Measurements from ENCODE around the gene GPR179.

Gene GPR179

GRCh38 chr17:38342886-38343607, 709 bp downstream of the GPR179 start:
- DNase-seq (ENCODE audit: low read depth in 2 of 2) = no peak

- no peak for DNase-seq (ENCODE audit: low read depth in 2 of 2)
Observed at GRCh38 chr17:38341035-38341721, 2.6 kb downstream of the GPR179 start.

GRCh38 chr17:38339891-38340290, 3.9 kb downstream of the GPR179 start:
- no peak for DNase-seq (ENCODE audit: low read depth in 2 of 2)

- DNase-seq (ENCODE audit: low read depth in 2 of 2) = no peak
Observed at GRCh38 chr17:38338535-38338934, 5.2 kb downstream of the GPR179 start.

- DNase-seq (ENCODE audit: low read depth in 2 of 2) = no peak
Observed at GRCh38 chr17:38338053-38338452, 5.7 kb downstream of the GPR179 start.

- DNase-seq (ENCODE audit: low read depth in 2 of 2) = no peak
Observed at GRCh38 chr17:38336838-38337237, 6.9 kb downstream of the GPR179 start.

GRCh38 chr17:38334480-38335364, 9.0 kb downstream of the GPR179 start:
- no peak for DNase-seq (ENCODE audit: low read depth in 2 of 2)

GRCh38 chr17:38333635-38334295, 10.0 kb downstream of the GPR179 start:
- peak in 1 of 2 donors; percentile 6 for DNase-seq (ENCODE audit: low read depth in 2 of 2)

GRCh38 chr17:38332735-38333134, 11.0 kb downstream of the GPR179 start:
- DNase-seq (ENCODE audit: low read depth in 2 of 2) = no peak

GRCh38 chr17:38330941-38331411, 12.8 kb downstream of the GPR179 start:
- DNase-seq (ENCODE audit: low read depth in 2 of 2) = no peak

- DNase-seq (ENCODE audit: low read depth in 2 of 2) = no peak
Observed at GRCh38 chr17:38329808-38330730, 13.7 kb downstream of the GPR179 start.

GRCh38 chr17:38329284-38329683, 14.5 kb downstream of the GPR179 start:
- DNase-seq (ENCODE audit: low read depth in 2 of 2) = no peak

GRCh38 chr17:38328620-38329019, 15.1 kb downstream of the GPR179 start:
- no peak for DNase-seq (ENCODE audit: low read depth in 2 of 2)

GRCh38 chr17:38327936-38328335, 15.8 kb downstream of the GPR179 start:
- no peak for DNase-seq (ENCODE audit: low read depth in 2 of 2)

- no peak for DNase-seq (ENCODE audit: low read depth in 2 of 2)
Observed at GRCh38 chr17:38326996-38327792, 16.6 kb downstream of the GPR179 start.

- no peak for DNase-seq (ENCODE audit: low read depth in 2 of 2)
Observed at GRCh38 chr17:38325221-38325851, 18.4 kb downstream of the GPR179 start.

GRCh38 chr17:38324772-38325171, 19.0 kb downstream of the GPR179 start:
- no peak for DNase-seq (ENCODE audit: low read depth in 2 of 2)

GRCh38 chr17:38324141-38324697, 19.5 kb downstream of the GPR179 start:
- DNase-seq (ENCODE audit: low read depth in 2 of 2) = no peak

- no peak for DNase-seq (ENCODE audit: low read depth in 2 of 2)
Observed at GRCh38 chr17:38322897-38323296, 20.9 kb downstream of the GPR179 start.
